GM18873 (cell line): ENCODE data around the gene HNRNPR.
"Not testable (repeated sequence)": the region's sequence is repeated elsewhere in the genome, so short reads cannot be mapped to it uniquely, and the experiment has no call there.

Experiments
- ATAC-seq: cut with Tn5 transposase; IDR thresholded peaks from one replicate; pipeline ENCODE4 v1.9.1; 2021; ENCODE audit warnings: mild to moderate bottlenecking, moderate library complexity, moderate number of reproducible peaks; ENCODE audit not compliant: unreplicated experiment, low FRiP score

HNRNPR gene

GRCh38 chr1:23337869-23338268, 6.2 kb downstream of the HNRNPR start:
- no peak for ATAC-seq

GRCh38 chr1:23331713-23332112, 12.4 kb downstream of the HNRNPR start:
- ATAC-seq, result no peak

- ATAC-seq, result no peak
Observed at GRCh38 chr1:23330846-23331245, 13.2 kb downstream of the HNRNPR start.

- no peak for ATAC-seq
Observed at GRCh38 chr1:23325393-23325792, 18.7 kb downstream of the HNRNPR start.

- ATAC-seq, result no peak
Observed at GRCh38 chr1:23322770-23323169, 21.3 kb downstream of the HNRNPR start.

- not testable (repeated sequence) for ATAC-seq
Observed at GRCh38 chr1:23310280-23310679, 33.8 kb downstream of the HNRNPR start.

- no peak for ATAC-seq
Observed at GRCh38 chr1:23304140-23304620, 39.9 kb downstream of the HNRNPR start.

GRCh38 chr1:23303524-23303923, 40.6 kb downstream of the HNRNPR start:
- no peak for ATAC-seq

- no peak for ATAC-seq
Observed at GRCh38 chr1:23296931-23297330, 47.2 kb downstream of the HNRNPR start.

GRCh38 chr1:23291706-23292105, 52.4 kb downstream of the HNRNPR start:
- no peak for ATAC-seq

- no peak for ATAC-seq
Observed at GRCh38 chr1:23290836-23291565, 53.1 kb downstream of the HNRNPR start.

- ATAC-seq, result no peak
Observed at GRCh38 chr1:23288671-23289070, 55.4 kb downstream of the HNRNPR start.

GRCh38 chr1:23288201-23288600, 55.9 kb downstream of the HNRNPR start:
- no peak for ATAC-seq

GRCh38 chr1:23286401-23286800, 57.7 kb downstream of the HNRNPR start:
- ATAC-seq, result no peak

GRCh38 chr1:23283667-23284602, 60.1 kb downstream of the HNRNPR start:
- ATAC-seq, result no peak

- ATAC-seq, result no peak
Observed at GRCh38 chr1:23282957-23283356, 61.1 kb downstream of the HNRNPR start.

- ATAC-seq, result no peak
Observed at GRCh38 chr1:23278717-23279116, 65.4 kb downstream of the HNRNPR start.

- ATAC-seq, result no peak
Observed at GRCh38 chr1:23276531-23276930, 67.6 kb downstream of the HNRNPR start.

GRCh38 chr1:23274134-23274505, 70.0 kb downstream of the HNRNPR start:
- ATAC-seq, result no peak

GRCh38 chr1:23273450-23274133, 70.5 kb downstream of the HNRNPR start:
- no peak for ATAC-seq

GRCh38 chr1:23263380-23263887, 80.7 kb downstream of the HNRNPR start:
- ATAC-seq, result no peak
